K562 (cell line): ENCODE data around the gene CNPY4. TPM values are rescaled to one million over a fixed set of nuclear protein-coding genes. Genes with fewer than 3 reads are reported as not detected.

Experiments
- CEBPG ChIP-seq, 3 experiments: fragments of 200-800 bp in 1 of 3; sonication (Bioruptor generic) in 1 of 3; sonication (generic) in 1 of 3; formaldehyde crosslinking in 1 of 3; IDR thresholded peaks in 2 of 3; conservative IDR thresholded peaks in 1 of 3; 2 replicates each; pipeline versions ENCODE4 v1.6.1 to v1.8.0; 2016 to 2022; ENCODE audit warnings: missing compliant biosample characterization in 2 of 3, missing genetic modification characterization in 2 of 3, mild to moderate bottlenecking in 1 of 3, missing genetic modification reagents in 1 of 3
- CREBBP ChIP-seq: IDR thresholded peaks from one replicate; pipeline ENCODE4 v1.6.1; 2012; ENCODE audit warnings: low read depth, mild to moderate bottlenecking, control low read depth, inconsistent platforms, low read length
- ELF4 ChIP-seq: fragments of 450-650 bp; formaldehyde crosslinking; IDR thresholded peaks from 2 replicates; pipeline ENCODE4 v1.4.0; 2022; ENCODE audit warnings: missing genetic modification characterization
- GMEB1 ChIP-seq: fragments of 250-450 bp; sonication (Bioruptor Pico); IDR thresholded peaks from 2 replicates; pipeline ENCODE4 v1.4.0; 2020; ENCODE audit warnings: mild to moderate bottlenecking
- HOMEZ ChIP-seq: fragments of 250-450 bp; sonication (Bioruptor Pico); IDR thresholded peaks from 2 replicates; pipeline ENCODE4 v1.4.0; 2020; ENCODE audit warnings: mild to moderate bottlenecking, moderate library complexity
- KAT7 ChIP-seq: sonication (generic); formaldehyde crosslinking; IDR thresholded peaks from 2 replicates; pipeline ENCODE4 v1.8.0; 2022; ENCODE audit warnings: missing genetic modification reagents, mild to moderate bottlenecking, borderline replicate concordance
- MAZ ChIP-seq, 2 experiments: fragments of 450-650 bp in 1 of 2; sonication (generic) in 1 of 2; formaldehyde crosslinking; IDR thresholded peaks in 1 of 2; conservative IDR thresholded peaks in 1 of 2; 2 replicates each; pipeline versions ENCODE4 v1.4.0 to v1.5.0; 2020; ENCODE audit warnings: mild to moderate bottlenecking in 1 of 2, missing genetic modification reagents in 1 of 2
- MECOM ChIP-seq: fragments of 250-450 bp; sonication (Bioruptor Pico); IDR thresholded peaks from 2 replicates; pipeline ENCODE4 v1.8.0; 2022; ENCODE audit warnings: inconsistent platforms
- NBN ChIP-seq: fragments of 450-650 bp; IDR thresholded peaks from 2 replicates; pipeline ENCODE4 v1.6.1; 2016; ENCODE audit warnings: low read depth, mild to moderate bottlenecking
- NR1H2 ChIP-seq: sonication (generic); formaldehyde crosslinking; IDR thresholded peaks from 2 replicates; pipeline ENCODE4 v1.4.0; 2020; ENCODE audit warnings: mild to moderate bottlenecking, missing genetic modification reagents
- PTRF ChIP-seq: fragments of 450-650 bp; IDR thresholded peaks from 2 replicates; pipeline ENCODE4 v1.6.1; 2016; ENCODE audit warnings: mild to moderate bottlenecking, missing genetic modification characterization, missing compliant biosample characterization
- TSHZ1 ChIP-seq: fragments of 250-450 bp; sonication (Bioruptor Pico); IDR thresholded peaks from 2 replicates; pipeline ENCODE4 v1.4.0; 2020; ENCODE audit warnings: mild to moderate bottlenecking, moderate library complexity
- ZBTB12 ChIP-seq: fragments of 250-450 bp; sonication (Bioruptor Pico); IDR thresholded peaks from 2 replicates; pipeline ENCODE4 v1.4.0; 2020
- ZBTB9 ChIP-seq: fragments of 450-650 bp; formaldehyde crosslinking; IDR thresholded peaks from 2 replicates; pipeline ENCODE4 v1.4.0; 2020; ENCODE audit warnings: mild to moderate bottlenecking, moderate library complexity
- ZFP1 ChIP-seq: fragments of 450-650 bp; formaldehyde crosslinking; IDR thresholded peaks from 2 replicates; pipeline ENCODE4 v1.4.0; 2020; ENCODE audit warnings: mild to moderate bottlenecking, mixed read lengths
- ZNF174 ChIP-seq: fragments of 250-450 bp; sonication (Bioruptor Pico); IDR thresholded peaks from 2 replicates; pipeline ENCODE4 v1.4.0; 2020; ENCODE audit warnings: mild to moderate bottlenecking
- ZNF696 ChIP-seq: fragments of 250-450 bp; sonication (Bioruptor Pico); conservative IDR thresholded peaks from 2 replicates; pipeline ENCODE4 v1.4.0; 2020; ENCODE audit warnings: mild to moderate bottlenecking, moderate library complexity
- ZNF75A ChIP-seq: fragments of 450-650 bp; formaldehyde crosslinking; IDR thresholded peaks from 2 replicates; pipeline ENCODE4 v1.4.0; 2020; ENCODE audit warnings: mild to moderate bottlenecking
- ZNF77 ChIP-seq: fragments of 250-450 bp; sonication (Bioruptor Pico); IDR thresholded peaks from 2 replicates; pipeline ENCODE4 v1.5.0; 2020
- polyA plus RNA-seq, 8 experiments: library from polyadenylated mRNA; depleted of rRNA in 4 of 8; stranded (reverse) in 5 of 8; unstranded in 3 of 8; fragments of >200 nt; fragmentation: Nextera tagmentation in 2 of 8; fragmentation: Illumina TruSeq in 1 of 8; extraction: Ambion mirVana in 2 of 8; extraction: Trizol in 1 of 8; gene quantifications; 2 replicates each; pipeline versions ENCODE4 v1.2.1 to v1.2.3, GENCODE V29; 2011 to 2014; ENCODE audit warnings: inconsistent platforms in 1 of 8, missing spikeins in 1 of 8
- total RNA-seq, 7 experiments: library from RNA; depleted of rRNA in 6 of 7; stranded (reverse); fragments of >200 nt in 6 of 7; fragmentation: Illumina TruSeq in 2 of 7; extraction: Trizol in 2 of 7; gene quantifications; 2 replicates each; pipeline versions ENCODE4 v1.2.1 to v1.2.3, GENCODE V29; 2011 to 2021; ENCODE audit warnings: low replicate concordance in 1 of 7

Gene CNPY4
- total and polyA plus RNA-seq, 9 of the 15 experiments (the other 6 are each of a cell fraction or from before 2014, with no cell fraction given) = 1.9 to 11.2 (median 7.0) TPM

GRCh38 chr7:100148225-100148558 is 28.8 kb downstream of the CNPY4 start (continued):
- TF ChIP-seq TSHZ1 (CRISPR knock-in tag) (0 out of 2 replicates have a peak, but pooled peaks have one; percentile 31), ZBTB12 (CRISPR knock-in tag) (no peak), ZNF696 (CRISPR knock-in tag) (no peak), CEBPG (CRISPR knock-in tag; IDR thresholded peaks at IDR 0.05) (no peak), CEBPG (tag; conservative IDR thresholded peaks at IDR 0.05 in 1 of 2, IDR thresholded peaks at IDR 0.05 in 1 of 2) (no peak), PTRF (tag) (no peak), ZNF174 (CRISPR knock-in tag) (no peak), ZNF77 (CRISPR knock-in tag) (no peak), CREBBP (no peak), GMEB1 (CRISPR knock-in tag) (no peak), ZNF75A (CRISPR knock-in tag) (no peak), ELF4 (CRISPR knock-in tag) (0 out of 2 replicates have a peak, but pooled peaks have one; percentile 22), NR1H2 (no peak), KAT7 (CRISPR knock-in tag) (no peak), HOMEZ (no peak), NBN (0 out of 2 replicates have a peak, but pooled peaks have one; percentile 40), MAZ (CRISPR knock-in tag; conservative IDR thresholded peaks at IDR 0.05 in 1 of 2, IDR thresholded peaks at IDR 0.05 in 1 of 2) (no peak), ZBTB9 (CRISPR knock-in tag) (0 out of 2 replicates have a peak, but pooled peaks have one; percentile 29), ZFP1 (no peak), MECOM (CRISPR knock-in tag) (peak; percentile 31; the same call in 1 of the 2 replicates)
